H7 (cell line): ENCODE results near the gene GATA2. TPM values are rescaled to one million over a fixed set of nuclear protein-coding genes. Genes with fewer than 3 reads are reported as not detected.

Experiments
- DNase-seq: peaks from one replicate; pipeline ENCODE4 v3.0.0; 2012
- H3K27me3 ChIP-seq: 2 replicates; pipeline ENCODE4 v1.6.0; 2011; ENCODE audit warnings: mild to moderate bottlenecking, low read length; ENCODE audit not compliant: control insufficient read depth, insufficient read depth
- H3K36me3 ChIP-seq: replicated peaks from 2 replicates; pipeline ENCODE4 v1.5.1; 2011; ENCODE audit warnings: low read length; ENCODE audit not compliant: control insufficient read depth, insufficient read depth
- H3K4me3 ChIP-seq: 2 replicates; pipeline ENCODE4 v1.5.1; 2011; ENCODE audit warnings: low read depth, mild to moderate bottlenecking, control low read depth, low read length, moderate library complexity; ENCODE audit not compliant: insufficient read depth
- total RNA-seq: library from RNA; depleted of rRNA; stranded (reverse); fragments of >200 nt; shearing (Covaris generic); gene quantifications from 2 replicates; pipeline ENCODE4 v1.2.3, GENCODE V29; 2014

GATA2 gene
- total RNA-seq, 1 experiment from 2014 or later, result 3.9 TPM

GRCh38 chr3:128496019-128496601 is 3.1 kb upstream of the GATA2 start:
- Histone ChIP-seq H3K36me3 (no peaks in the 10 kb centered on the region), H3K4me3 (no peak overlapping the region), H3K27me3 (peaks cover 73% of the 10 kb centered on the region)
- peak; percentile 70 for DNase-seq

GRCh38 chr3:128495435-128495970 is 2.5 kb upstream of the GATA2 start:
- H3K27me3 ChIP-seq, result peaks cover 79% of the 10 kb centered on the region
- H3K36me3 ChIP-seq, result no peaks in the 10 kb centered on the region
- no peak overlapping the region for H3K4me3 ChIP-seq
- DNase-seq, result no peak

- DNase-seq, result no peak
- H3K36me3 ChIP-seq, result no peaks in the 10 kb centered on the region
- no peak overlapping the region for H3K4me3 ChIP-seq
- H3K27me3 ChIP-seq, result peaks cover 91% of the 10 kb centered on the region
Observed at GRCh38 chr3:128494367-128494650, 1.3 kb upstream of the GATA2 start.

- Histone ChIP-seq H3K4me3 (no peak overlapping the region), H3K27me3 (peaks cover 96% of the 10 kb centered on the region)
Observed at GRCh38 chr3:128493570-128494366, 767 bp upstream of the GATA2 start.

DNA sequence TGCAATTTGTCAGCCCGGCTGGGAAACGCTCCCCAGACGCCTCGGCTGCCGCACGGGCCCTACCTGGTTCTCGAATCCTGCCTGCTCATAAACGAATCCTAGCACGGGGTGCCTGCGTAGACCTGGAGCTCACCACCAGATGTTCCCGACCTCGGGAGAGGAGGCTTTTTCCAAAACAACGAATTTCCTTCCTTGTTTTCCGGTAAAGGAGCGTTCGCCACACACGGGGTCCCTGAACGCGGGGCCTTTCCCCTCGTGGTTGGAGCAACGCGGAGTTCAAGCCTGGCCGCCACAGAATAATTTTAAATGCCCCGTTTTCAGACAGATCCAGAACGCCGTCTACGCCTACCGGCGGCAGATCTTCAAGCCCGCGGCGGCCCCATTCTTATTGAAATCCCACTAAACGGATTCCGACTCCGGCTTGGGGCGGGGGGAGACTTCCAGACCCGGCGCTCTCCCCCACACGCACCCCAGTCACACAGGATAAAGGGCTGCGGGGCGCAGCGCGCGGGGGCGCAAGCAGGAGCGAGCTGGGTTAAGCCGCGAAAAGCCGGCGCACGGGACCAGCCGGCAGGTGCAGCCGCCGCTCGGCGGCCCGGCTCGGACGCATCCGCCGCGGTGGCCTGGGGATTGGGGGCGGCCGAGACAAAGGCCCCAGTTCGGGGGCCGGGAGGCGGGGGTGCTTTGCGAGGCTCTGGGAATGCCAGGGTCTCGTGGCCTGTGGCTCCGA is 895 bp downstream of the GATA2 start:
- Histone ChIP-seq H3K4me3 (no peak overlapping the region), H3K27me3 (peaks cover 99% of the 10 kb centered on the region), H3K36me3 (no peaks in the 10 kb centered on the region)
- DNase-seq, result peak; percentile 75

More at GRCh38 chr3:128493570-128494366, 767 bp upstream of the GATA2 start:
- no peaks in the 10 kb centered on the region for H3K36me3 ChIP-seq
- peak; percentile 64 for DNase-seq

GRCh38 chr3:128491691-128491940 is 1.4 kb downstream of the GATA2 start:
- H3K36me3 ChIP-seq, result no peaks in the 10 kb centered on the region
- H3K4me3 ChIP-seq, result no peak overlapping the region
- H3K27me3 ChIP-seq, result peaks cover 99% of the 10 kb centered on the region
- peak; percentile 75 for DNase-seq

DNA sequence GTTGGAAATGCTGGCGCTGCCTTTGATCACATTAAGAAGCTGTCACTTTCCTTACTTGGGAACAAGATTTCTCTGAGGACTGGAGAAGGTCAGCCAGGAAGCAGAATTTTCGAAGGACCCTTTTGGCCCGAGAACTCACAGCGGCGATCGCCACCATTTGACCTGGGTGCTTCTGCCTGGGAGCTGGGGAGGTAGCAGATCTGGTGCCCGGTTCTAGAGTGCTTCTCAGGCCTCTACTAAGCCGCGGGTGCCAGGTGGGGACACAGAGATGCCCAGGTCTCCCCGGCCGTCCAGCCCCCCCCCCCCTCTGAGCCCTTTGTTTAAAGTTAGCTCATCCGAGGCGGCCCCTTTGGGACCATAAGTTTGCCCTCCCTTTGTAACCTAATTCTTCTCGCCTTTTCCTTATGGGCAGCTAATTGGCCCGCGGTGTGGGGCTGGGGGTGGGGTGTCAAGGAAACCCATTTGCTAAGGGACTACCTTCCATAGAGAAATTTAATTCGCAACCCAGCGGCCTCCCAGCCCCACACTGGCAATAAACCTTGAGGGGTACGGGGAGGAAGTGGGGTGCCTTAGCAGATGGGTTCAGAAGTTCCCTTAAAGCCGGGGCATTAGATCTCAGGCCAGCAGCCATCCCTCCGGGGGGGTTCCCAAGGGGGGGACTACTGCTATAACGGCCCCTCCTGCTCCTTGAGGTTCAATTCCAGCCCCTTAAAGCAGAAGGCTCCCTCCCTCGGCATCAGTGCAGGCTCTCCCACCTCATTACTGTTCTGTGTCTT is 1.9 kb downstream of the GATA2 start:
- H3K27me3 ChIP-seq, result peaks cover 99% of the 10 kb centered on the region
- H3K4me3 ChIP-seq, result no peak overlapping the region
- DNase-seq, result peak; percentile 70
- H3K36me3 ChIP-seq, result no peaks in the 10 kb centered on the region

- no peaks in the 10 kb centered on the region for H3K36me3 ChIP-seq
- H3K27me3 ChIP-seq, result peaks cover 99% of the 10 kb centered on the region
- H3K4me3 ChIP-seq, result no peak overlapping the region
- no peak for DNase-seq
Observed at GRCh38 chr3:128490650-128490914, 2.4 kb downstream of the GATA2 start.

- H3K27me3 ChIP-seq, result peaks cover 99% of the 10 kb centered on the region
- H3K36me3 ChIP-seq, result no peaks in the 10 kb centered on the region
- DNase-seq, result peak; percentile 86
- H3K4me3 ChIP-seq, result peak overlapping the region; percentile 41
Observed at GRCh38 chr3:128489927-128490649, 2.9 kb downstream of the GATA2 start.

- DNase-seq, result no peak
- Histone ChIP-seq H3K4me3 (peak overlapping the region; percentile 41), H3K36me3 (no peaks in the 10 kb centered on the region), H3K27me3 (peaks cover 99% of the 10 kb centered on the region)
Observed at GRCh38 chr3:128489674-128489926, 3.4 kb downstream of the GATA2 start.

GRCh38 chr3:128488991-128489673 is 3.9 kb downstream of the GATA2 start:
- H3K27me3 ChIP-seq, result peaks cover 99% of the 10 kb centered on the region

GRCh38 chr3:128488636-128488990 is 4.4 kb downstream of the GATA2 start:
- no peak for DNase-seq
- Histone ChIP-seq H3K4me3 (peak overlapping the region; percentile 41), H3K36me3 (no peaks in the 10 kb centered on the region), H3K27me3 (peaks cover 99% of the 10 kb centered on the region)

More at GRCh38 chr3:128488991-128489673, 3.9 kb downstream of the GATA2 start:
- no peaks in the 10 kb centered on the region for H3K36me3 ChIP-seq
- peak; percentile 86 for DNase-seq
- peak overlapping the region; percentile 41 for H3K4me3 ChIP-seq

GRCh38 chr3:128487813-128488635 is 5.0 kb downstream of the GATA2 start:
- no peaks in the 10 kb centered on the region for H3K36me3 ChIP-seq
- peak; percentile 97 for DNase-seq
- peaks cover 99% of the 10 kb centered on the region for H3K27me3 ChIP-seq
- peak overlapping the region; percentile 41 for H3K4me3 ChIP-seq
